Bronchial epithelial cell (primary cell): ENCODE data around the gene TMCO2. TPM values are rescaled to one million over a fixed set of nuclear protein-coding genes. Genes with fewer than 3 reads are reported as not detected.

Source experiments
- DNase-seq: peaks from one replicate; pipeline ENCODE4 v3.0.0-alpha.2; 2010; ENCODE audit warnings: low read depth
- FAIRE-seq: peaks from 2 replicates; lab custom pipeline; 2011; peaks lifted over from hg19 to GRCh38; lab: Jason Lieb, UNC
- H3K27me3 ChIP-seq: 2 replicates; pipeline ENCODE4 v1.5.1; 2011; ENCODE audit warnings: low read length; ENCODE audit not compliant: control insufficient read depth, insufficient read depth
- H3K36me3 ChIP-seq: 2 replicates; pipeline ENCODE4 v1.5.1; 2011; ENCODE audit warnings: low read length; ENCODE audit not compliant: control insufficient read depth, insufficient read depth
- H3K4me3 ChIP-seq: 2 replicates; pipeline ENCODE4 v1.5.1; 2011; ENCODE audit warnings: mild to moderate bottlenecking, low read depth, low read length, control low read depth
- total RNA-seq: library from RNA; depleted of rRNA; stranded (reverse); fragments of >200 nt; gene quantifications from 2 replicates; pipeline ENCODE4 v1.2.1, GENCODE V29; 2014
- TF ChIP-seq, protein P1 (sequence below): IDR thresholded peaks from 2 replicates; pipeline ENCODE4 v1.5.1; 2011; ENCODE audit warnings: mild to moderate bottlenecking, moderate library complexity, low read length, control low read depth, inconsistent platforms; ENCODE audit not compliant: insufficient read depth, severe bottlenecking

Gene TMCO2
- total RNA-seq, 1 donor from 2014 or later = not detected

DNA sequence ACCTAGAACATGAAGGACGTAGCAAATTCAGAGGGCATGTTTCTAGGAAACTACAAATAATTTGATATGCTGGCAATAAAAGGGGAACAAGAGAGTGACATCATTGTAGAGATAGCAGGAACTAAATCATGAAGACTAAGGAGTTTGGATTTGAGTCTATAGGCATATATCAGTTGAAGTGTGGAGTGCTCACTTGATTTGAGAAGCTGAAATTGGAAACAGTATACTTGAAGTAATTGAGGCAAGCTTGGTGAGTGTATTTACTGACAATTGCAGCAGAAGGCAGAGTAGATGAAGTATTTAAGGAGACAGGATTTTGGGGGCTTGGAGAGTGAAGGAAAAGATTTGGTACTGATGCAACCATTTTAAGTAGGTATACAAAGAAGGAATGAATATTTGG lies 6.4 kb upstream of the TMCO2 start:
- DNase-seq (no peak), FAIRE-seq (no peak)
- no peaks in the 10 kb centered on the region for H3K27me3 ChIP-seq
- no peak overlapping the region for H3K4me3 ChIP-seq
- H3K36me3 ChIP-seq = peaks cover 1% of the 10 kb centered on the region
- TF ChIP-seq, protein P1, sequence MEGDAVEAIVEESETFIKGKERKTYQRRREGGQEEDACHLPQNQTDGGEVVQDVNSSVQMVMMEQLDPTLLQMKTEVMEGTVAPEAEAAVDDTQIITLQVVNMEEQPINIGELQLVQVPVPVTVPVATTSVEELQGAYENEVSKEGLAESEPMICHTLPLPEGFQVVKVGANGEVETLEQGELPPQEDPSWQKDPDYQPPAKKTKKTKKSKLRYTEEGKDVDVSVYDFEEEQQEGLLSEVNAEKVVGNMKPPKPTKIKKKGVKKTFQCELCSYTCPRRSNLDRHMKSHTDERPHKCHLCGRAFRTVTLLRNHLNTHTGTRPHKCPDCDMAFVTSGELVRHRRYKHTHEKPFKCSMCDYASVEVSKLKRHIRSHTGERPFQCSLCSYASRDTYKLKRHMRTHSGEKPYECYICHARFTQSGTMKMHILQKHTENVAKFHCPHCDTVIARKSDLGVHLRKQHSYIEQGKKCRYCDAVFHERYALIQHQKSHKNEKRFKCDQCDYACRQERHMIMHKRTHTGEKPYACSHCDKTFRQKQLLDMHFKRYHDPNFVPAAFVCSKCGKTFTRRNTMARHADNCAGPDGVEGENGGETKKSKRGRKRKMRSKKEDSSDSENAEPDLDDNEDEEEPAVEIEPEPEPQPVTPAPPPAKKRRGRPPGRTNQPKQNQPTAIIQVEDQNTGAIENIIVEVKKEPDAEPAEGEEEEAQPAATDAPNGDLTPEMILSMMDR = no peak

DNA sequence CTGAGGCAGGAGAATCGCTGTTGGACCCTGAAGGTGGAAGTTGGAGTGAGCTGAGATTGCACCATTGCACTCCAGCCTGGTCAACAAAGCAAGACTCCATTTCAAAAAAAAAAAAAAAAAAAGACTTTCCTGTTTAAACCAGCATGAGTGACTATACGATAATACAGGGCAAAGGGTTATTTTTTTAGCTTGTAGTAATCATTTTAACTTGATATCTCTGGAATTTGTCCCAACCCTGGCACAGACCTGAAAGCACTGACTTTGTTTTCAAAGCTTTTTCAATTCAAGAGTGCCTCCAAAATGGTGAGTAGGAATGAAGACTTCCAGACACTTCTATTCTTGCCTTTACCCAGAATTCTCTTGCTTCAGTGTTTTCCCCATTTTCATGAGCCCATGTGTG lies 4.4 kb upstream of the TMCO2 start:
- DNase-seq (no peak), FAIRE-seq (no peak)
- Histone ChIP-seq H3K36me3 (no peaks in the 10 kb centered on the region), H3K4me3 (no peak overlapping the region), H3K27me3 (no peaks in the 10 kb centered on the region)
- TF ChIP-seq, protein P1 = no peak

DNA sequence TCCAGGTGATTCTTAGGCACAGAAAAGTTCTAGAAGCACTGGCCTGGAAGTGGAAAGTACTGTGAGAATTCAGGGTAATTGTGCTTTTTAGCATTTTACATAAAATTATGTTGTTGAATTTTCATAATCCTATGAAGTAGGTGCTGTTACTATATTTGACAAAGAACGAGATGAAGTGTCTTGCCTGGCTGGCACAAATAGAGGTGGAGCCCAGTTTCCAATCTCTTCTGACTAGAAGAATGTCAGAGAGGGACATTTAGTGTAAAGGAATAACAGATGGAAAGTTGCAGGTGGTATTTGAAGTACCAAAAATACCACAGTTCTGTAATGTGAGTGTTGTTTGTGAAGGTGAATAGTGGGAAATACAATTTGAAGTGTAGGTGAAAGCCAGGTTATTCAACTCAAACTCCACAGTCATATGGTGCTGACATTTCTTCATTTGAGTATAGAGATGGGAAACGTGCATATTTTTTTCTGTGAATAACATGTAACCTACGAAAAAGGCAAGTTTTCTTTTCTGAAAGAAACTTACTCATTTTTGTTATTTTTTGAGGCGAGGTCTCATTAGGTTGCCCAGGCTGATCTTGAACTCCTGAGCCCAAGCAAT lies 3.5 kb upstream of the TMCO2 start:
- no peak for FAIRE-seq
- Histone ChIP-seq H3K36me3 (no peaks in the 10 kb centered on the region), H3K27me3 (no peaks in the 10 kb centered on the region), H3K4me3 (no peak overlapping the region)
- DNase-seq = no peak
- TF ChIP-seq, protein P1 = no peak

DNA sequence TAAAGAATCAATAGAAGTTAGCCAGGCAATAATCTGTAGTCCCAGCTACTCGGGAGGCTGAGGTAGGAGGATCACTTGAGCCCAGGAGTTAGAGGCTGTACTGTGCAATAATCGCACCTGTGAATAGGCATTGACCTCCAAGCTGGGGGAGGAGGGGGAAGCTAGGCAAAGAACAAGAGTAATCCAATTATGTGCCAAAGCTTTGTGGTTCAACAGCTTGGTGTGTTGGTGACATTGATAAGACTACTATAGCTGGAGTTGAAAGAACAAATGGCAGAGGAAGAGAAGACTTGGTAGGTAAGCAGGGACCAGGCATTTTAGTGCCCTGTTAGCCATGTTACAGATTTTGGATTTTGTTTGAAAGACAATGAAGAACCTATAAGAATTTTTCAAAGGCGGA lies 2.1 kb upstream of the TMCO2 start:
- Histone ChIP-seq H3K4me3 (no peak overlapping the region), H3K36me3 (no peaks in the 10 kb centered on the region), H3K27me3 (no peaks in the 10 kb centered on the region)
- DNase-seq (no peak), FAIRE-seq (no peak)
- TF ChIP-seq, protein P1 = no peak

DNA sequence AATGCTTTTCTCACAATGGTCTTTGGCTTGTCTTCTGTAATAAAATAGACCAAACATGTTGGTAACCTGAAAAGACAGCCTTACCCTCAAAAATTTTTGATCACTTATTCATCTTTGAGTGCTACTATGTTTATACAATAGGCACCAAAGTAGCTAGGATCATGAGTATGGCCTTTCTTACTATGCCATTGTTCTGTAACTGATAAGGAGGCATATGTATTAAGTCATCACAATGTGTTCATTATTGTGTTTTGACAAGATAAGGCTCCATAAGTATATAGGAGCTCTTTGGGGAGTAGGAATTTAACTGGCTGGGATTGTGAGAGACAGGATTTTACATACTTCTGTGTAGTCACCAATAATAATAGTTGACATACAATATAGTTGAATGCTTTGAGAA lies 675 bp downstream of the TMCO2 start:
- Histone ChIP-seq H3K27me3 (no peaks in the 10 kb centered on the region), H3K4me3 (no peak overlapping the region), H3K36me3 (no peaks in the 10 kb centered on the region)
- DNase-seq = no peak
- FAIRE-seq = no peak
- TF ChIP-seq, protein P1 = no peak

DNA sequence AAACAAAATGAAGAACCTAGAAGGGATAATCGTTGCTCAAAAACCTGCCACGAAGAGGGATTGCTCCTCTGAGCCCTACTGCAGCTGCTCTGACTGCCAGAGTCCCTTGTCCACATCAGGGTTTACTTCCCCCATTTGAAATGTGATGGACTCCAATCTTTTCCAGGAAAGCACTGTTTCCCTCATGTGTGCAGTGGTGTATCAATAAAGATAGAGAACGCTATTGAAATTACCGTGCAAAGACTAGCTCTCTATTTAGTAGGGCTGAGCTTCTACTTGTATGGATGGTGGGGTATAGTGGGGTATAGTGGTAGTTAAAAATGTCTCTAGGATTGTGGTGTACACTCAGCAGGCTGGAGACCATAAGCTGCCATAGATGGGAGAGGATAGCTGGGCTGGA lies 3.7 kb downstream of the TMCO2 start:
- FAIRE-seq (no peak), DNase-seq (no peak)
- Histone ChIP-seq H3K4me3 (no peak overlapping the region), H3K36me3 (no peaks in the 10 kb centered on the region), H3K27me3 (no peaks in the 10 kb centered on the region)
- TF ChIP-seq, protein P1 = no peak
